HG03575 (cell line): ENCODE results near the gene FGFR4.
"Not testable (repeated sequence)": the region's sequence is repeated elsewhere in the genome, so short reads cannot be mapped to it uniquely, and the experiment has no call there.

Source experiments
- ATAC-seq: cut with Tn5 transposase; IDR thresholded peaks from one replicate; pipeline ENCODE4 v1.9.1; 2021; ENCODE audit not compliant: unreplicated experiment, insufficient number of reproducible peaks, low FRiP score; ENCODE audit errors: extremely low read depth

The FGFR4 gene

GRCh38 chr5:177086654-177087397, at the start of gene FGFR4:
TSS of gene FGFR4 (plus strand) at chr5:177086915. CDS start at chr5:177089603, 2,688 bp downstream.
- ATAC-seq, result no peak

GRCh38 chr5:177036921-177037320, 49.8 kb upstream of the FGFR4 start:
- ATAC-seq, result no peak

DNA sequence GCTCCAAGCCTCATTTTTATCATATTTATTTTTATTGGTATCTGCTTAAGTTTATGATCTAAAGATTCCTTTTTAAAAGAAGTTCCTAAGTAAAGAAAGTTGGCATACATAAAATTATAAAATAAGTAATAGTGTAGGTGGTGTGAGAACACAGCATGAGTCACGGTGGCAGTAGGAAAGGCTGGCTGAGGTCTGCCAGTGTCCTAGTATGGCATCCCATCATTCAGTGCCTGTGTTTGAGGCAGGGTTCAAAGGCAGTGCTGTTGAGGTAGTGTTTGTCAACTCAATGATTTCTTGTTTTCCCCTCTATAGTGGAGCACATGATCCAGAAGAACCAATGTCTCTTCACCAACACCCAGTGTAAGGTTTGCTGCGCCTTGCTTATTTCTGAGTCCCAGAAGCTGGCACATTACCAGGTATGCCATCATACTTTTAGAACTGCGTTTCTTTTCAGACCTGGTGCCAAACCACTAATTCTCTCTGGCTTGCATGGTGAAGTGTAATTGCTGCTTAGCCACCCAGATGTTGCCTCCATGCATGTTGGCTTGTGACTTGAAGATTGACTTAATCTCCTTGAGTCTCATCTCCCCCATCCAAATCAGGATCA, 45.8 kb upstream of the FGFR4 start:
- ATAC-seq, result no peak

- no peak for ATAC-seq
Observed at GRCh38 chr5:177041936-177042335, 44.8 kb upstream of the FGFR4 start.

- ATAC-seq, result no peak
Observed at GRCh38 chr5:177043114-177043513, 43.6 kb upstream of the FGFR4 start.

DNA sequence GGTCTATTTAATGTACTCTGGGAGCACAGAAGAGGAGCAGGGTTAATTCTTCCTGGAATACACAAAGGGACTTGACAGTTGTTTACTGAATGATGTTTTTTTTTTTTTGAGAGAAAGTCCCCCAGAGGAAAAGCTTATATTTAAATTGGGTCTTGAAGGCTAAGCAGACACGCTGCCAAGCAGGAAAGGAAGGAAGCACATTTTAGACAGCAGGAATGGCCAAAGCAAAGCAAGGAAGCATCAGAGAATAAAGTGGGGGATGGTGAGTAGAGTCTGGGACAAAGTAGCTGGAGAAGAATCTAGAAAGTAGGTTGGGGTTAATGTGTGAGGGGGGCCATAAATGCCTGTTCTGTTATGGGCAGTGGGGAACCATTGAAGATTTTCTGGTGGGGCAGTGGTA, 42.8 kb upstream of the FGFR4 start:
- ATAC-seq, result no peak

DNA sequence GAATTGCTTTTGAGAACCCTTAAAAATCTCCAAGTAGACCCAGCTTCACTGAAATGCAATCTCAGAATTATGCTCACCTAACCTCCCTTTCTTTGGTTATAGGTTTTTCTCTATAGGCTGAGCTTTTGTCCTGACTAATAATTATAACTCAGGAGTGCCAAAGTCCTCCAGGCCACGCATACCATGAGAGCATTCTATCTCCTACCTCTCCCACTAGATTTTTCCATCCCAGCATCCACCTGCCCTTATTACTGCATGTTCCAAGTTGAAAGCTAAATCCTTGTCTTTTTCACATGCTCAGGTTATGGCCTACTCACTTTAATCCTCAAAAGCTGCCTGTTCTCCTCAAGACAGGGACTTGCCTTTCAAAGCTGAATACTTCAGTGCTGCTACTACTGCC, 42.1 kb upstream of the FGFR4 start:
- no peak for ATAC-seq

DNA sequence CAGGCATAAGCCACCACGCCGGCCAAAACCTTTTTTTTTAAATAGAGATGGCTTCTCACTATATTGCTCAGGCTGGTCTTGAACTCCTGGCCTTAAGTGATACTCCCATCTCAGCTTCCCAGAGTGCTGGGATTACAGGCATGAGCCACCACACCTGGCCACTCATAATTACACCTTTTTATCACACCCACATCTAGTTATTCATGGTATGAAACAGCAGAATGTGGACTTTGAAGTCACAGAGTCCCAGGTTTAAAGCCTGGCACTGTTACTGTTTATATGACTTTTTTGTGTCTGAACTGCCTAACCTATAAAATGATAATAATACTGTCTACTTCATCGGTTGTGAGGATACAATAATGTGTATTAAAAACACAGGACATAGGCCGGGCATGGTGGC, 41.1 kb upstream of the FGFR4 start:
- ATAC-seq, result no peak

GRCh38 chr5:177048531-177048930, 38.2 kb upstream of the FGFR4 start:
- not testable (repeated sequence) for ATAC-seq

DNA sequence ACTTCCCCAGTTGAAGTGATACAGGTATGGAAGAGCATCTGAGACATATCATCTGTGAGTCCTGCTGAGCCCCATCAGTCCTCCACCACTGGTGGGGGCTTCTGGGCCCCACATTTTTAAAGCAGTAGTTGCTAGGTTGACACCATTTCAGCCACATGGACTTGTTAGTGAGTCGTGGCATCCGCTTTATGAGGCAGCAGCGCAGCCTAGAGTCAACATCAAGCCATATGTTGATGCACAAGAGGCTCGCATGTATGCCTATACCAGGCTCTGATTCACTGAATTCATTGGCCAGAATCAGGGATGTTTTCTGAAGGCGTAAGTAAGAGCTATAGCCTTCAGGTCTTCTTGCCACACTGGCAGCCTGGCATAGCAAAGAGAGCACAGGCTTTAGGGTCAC, 37.4 kb upstream of the FGFR4 start:
- no peak for ATAC-seq

- no peak for ATAC-seq
Observed at GRCh38 chr5:177064500-177065277, 22.0 kb upstream of the FGFR4 start.

DNA sequence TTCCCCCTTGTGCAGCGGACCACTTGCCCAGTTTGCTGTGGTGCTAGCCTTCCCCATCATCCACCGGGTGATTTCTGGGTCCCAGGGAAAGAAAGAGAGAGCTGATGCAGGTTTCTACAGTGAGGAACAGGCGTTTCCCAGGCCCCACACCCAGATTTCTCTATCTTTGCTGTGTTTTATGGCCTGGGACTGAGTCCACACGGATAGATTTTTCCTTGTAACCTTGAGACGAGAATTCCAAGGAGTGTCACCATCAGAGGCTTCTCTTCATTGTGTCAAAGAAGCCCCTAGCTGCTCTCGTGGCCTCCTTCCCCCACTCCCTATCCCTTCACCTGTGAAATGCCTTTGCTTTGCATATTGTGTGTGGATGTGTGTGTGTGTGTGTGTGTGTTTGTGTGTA, 21.2 kb upstream of the FGFR4 start:
- no peak for ATAC-seq

GRCh38 chr5:177066224-177066623, 20.5 kb upstream of the FGFR4 start:
- no peak for ATAC-seq

- no peak for ATAC-seq
Observed at GRCh38 chr5:177067503-177067902, 19.2 kb upstream of the FGFR4 start.

DNA sequence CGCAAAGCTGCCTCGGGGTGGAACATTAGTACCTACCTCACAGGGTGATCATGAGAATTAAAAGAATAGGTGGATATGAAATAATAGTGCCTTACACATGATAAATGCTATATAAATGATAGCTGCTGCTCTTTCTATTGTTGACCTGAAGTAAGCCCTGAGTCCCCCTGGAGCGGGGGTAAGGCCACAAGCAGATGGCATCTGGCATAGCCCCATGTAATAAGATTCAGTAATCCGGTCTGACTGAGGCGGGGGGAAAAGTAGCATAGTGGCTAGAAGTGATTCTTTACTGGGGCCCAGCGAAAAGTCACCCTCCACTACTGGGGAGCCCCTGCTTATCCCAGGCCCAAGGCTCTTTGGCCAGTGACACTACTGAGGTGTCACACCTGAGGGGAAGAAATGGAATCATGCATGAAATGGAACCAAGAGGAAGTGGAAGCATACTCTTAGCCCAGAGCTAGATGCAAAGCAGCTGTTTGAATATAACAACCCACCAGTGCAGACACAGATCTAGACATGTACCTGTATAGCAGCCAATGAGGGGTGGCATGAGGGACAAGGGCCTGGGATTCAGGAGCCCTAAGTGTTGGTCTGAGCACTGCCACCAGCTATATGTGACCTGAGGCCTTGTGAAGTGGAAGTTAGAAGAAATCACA, 16.1 kb upstream of the FGFR4 start:
- no peak for ATAC-seq

DNA sequence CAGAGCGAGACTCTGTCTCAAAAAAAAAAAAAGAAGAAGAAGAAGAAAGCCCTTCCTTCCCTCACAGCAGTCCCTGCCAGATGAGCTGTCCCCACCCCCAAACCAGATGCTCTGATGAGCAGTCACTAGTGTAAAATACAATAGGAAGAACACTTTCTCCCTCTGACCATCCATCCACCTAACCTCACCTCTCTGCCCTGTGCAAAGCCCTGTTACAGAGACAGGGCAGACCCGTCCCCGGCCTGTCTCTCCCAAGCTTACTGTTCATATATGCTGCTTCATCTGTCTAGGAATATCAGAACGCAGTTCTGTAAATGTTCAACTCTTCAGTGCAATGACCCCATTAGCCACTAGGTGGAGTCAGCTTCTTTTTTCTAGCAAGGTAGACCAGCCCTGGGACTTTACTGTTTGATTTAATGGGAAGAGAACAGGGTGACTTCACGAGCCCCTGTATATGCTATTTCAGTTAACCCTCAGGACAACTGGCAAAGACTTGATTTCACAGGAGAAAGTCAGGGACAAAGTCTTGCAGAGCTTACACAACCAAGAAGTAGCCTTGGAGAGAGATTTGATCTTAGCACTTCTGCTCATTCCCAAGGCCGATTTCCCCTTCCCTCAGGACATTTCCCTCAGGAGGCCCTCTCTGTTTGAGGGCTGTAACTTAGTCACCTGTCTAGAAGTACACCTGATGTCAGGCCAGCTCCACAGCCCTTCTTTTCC, 14.9 kb upstream of the FGFR4 start:
- ATAC-seq, result no peak

DNA sequence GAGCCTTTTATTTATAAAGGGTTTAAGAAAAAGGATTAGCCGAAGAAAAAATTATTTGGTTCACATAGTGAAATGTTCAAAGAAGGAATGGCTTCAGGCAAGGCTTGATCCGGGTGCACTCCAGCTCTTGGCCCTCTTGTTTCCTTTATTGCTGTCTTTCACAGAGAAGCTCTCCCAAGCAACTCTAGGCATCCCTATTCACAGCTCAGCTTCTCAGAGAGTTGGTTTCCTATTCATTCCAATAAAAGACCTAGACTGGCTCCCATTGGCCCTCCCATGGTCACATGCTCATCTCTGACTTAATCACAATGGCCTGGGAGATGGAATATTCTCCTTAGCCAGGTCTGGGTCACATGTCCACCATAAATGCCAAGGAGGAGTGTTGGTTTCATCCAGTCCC, 9.4 kb upstream of the FGFR4 start:
- no peak for ATAC-seq

DNA sequence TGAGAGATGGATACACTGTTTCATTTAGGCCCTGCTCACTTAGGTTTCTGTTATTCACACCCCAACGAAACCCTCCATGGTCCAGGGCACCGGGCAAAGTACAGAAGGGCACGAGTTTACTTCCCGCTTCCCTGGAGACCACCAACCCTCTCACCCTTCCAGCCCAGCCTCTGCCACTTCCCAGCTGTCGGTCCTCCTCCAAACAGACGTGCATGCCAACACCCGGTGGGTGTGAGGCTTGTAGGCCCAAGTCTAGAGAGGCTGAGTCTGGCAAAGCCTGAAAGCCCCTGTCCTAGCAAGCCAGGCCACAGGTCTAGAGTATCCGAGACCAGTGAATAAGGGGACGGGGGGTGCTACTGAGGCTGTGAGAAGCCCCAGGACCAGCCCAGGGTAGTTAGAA, 7.1 kb upstream of the FGFR4 start:
- no peak for ATAC-seq

DNA sequence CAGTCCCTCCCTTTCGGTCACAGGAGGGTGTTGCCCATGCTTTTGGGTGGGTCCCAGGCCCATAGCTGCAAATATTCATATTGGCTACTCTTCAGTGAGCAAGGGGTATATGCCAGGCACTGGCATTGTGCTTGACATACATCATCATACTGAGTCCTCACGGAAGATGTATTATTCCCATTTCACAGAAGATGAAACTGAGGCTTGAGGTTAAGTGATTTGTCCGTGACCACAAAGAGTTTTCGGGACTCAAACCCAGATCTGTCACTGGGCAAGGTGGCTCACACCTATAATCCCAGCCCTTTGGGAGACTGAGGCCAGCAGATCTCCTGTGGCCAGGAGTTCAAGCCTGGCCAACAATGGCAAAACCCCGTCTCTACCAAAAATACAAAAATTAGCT, 6.5 kb upstream of the FGFR4 start:
- ATAC-seq, result no peak
